ENCODE data around the gene CEP97.

DNA sequence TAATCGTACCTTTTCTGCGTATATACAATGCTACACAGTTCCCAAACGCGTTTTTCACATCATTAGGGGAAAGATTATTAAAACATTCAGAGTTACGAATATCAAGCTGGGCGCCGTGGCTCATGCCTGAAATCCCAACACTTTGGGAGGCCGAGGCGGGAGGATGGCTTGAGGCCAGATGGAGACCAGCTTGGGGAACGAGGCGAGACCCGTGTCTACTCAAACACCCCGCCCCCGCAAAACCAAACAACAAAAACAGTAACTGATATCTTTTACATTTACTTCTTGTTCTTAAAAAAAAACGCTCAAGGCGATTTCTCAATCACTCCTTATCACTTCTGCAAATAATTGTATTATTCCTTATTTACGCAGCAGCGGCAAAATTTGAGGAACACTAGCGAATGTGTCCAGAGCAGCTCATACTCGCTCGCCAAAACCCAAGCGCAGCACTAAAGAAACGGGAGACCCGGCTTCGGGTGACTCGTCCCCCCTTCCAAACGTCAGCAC, 48.7 kb upstream of the CEP97 start:
- TF ChIP-seq, protein P1, sequence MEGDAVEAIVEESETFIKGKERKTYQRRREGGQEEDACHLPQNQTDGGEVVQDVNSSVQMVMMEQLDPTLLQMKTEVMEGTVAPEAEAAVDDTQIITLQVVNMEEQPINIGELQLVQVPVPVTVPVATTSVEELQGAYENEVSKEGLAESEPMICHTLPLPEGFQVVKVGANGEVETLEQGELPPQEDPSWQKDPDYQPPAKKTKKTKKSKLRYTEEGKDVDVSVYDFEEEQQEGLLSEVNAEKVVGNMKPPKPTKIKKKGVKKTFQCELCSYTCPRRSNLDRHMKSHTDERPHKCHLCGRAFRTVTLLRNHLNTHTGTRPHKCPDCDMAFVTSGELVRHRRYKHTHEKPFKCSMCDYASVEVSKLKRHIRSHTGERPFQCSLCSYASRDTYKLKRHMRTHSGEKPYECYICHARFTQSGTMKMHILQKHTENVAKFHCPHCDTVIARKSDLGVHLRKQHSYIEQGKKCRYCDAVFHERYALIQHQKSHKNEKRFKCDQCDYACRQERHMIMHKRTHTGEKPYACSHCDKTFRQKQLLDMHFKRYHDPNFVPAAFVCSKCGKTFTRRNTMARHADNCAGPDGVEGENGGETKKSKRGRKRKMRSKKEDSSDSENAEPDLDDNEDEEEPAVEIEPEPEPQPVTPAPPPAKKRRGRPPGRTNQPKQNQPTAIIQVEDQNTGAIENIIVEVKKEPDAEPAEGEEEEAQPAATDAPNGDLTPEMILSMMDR (IDR thresholded peaks at IDR 0.05): peak in 1 of 6 experiments; percentile 6
- TF ChIP-seq POLR2A (IDR thresholded peaks at IDR 0.05): no peak
